Measurements from ENCODE around the gene POMT1.

Gene POMT1

GRCh38 chr9:131557855-131558548 is 55.3 kb downstream of the POMT1 start:
- Histone ChIP-seq H3K27me3 (ENCODE audit: low read length) (no peaks in the 10 kb centered on the region), H3K9me3 (ENCODE audit: insufficient read depth, low read length) (no peaks in the 10 kb centered on the region), H3K36me3 (ENCODE audit: low read length) (no peaks in the 10 kb centered on the region), H3K9ac (ENCODE audit: low read length) (no peak overlapping the region), H3K27ac (ENCODE audit: low read depth, low read length) (no peak overlapping the region), H3K9me2 (replicated peaks; ENCODE audit: insufficient read depth, low read length) (no peaks in the 10 kb centered on the region), H3F3A (ENCODE audit: insufficient read depth) (no peaks in the 10 kb centered on the region), H2AFZ (ENCODE audit: low read depth, low read length, severe bottlenecking) (no peak overlapping the region), H3K79me2 (ENCODE audit: insufficient read depth, low read length) (no peaks in the 10 kb centered on the region), H3K4me2 (ENCODE audit: low read depth, low read length, poor library complexity, severe bottlenecking) (no peak overlapping the region), H3K4me3 (ENCODE audit: insufficient read depth, low read length, poor library complexity, severe bottlenecking) (no peak overlapping the region), H4K20me1 (ENCODE audit: low read depth, low read length) (no peaks in the 10 kb centered on the region)
- TF ChIP-seq EZH2phosphoT487 (conservative IDR thresholded peaks at IDR 0.05; ENCODE audit: low read length) (no peak), CTCF (IDR thresholded peaks at IDR 0.05; ENCODE audit: insufficient read depth, low read length, poor library complexity, severe bottlenecking) (no peak)

- TF ChIP-seq EZH2phosphoT487 (conservative IDR thresholded peaks at IDR 0.05; ENCODE audit: low read length): no peak
- no peak for TF ChIP-seq CTCF (IDR thresholded peaks at IDR 0.05; ENCODE audit: insufficient read depth, low read length, poor library complexity, severe bottlenecking)
- no peaks in the 10 kb centered on the region for H4K20me1 ChIP-seq (ENCODE audit: low read depth, low read length)
- H3K9me2 ChIP-seq (replicated peaks; ENCODE audit: insufficient read depth, low read length): no peaks in the 10 kb centered on the region
- no peaks in the 10 kb centered on the region for H3K9me3 ChIP-seq (ENCODE audit: insufficient read depth, low read length)
- H3K4me2 ChIP-seq (ENCODE audit: low read depth, low read length, poor library complexity, severe bottlenecking): no peak overlapping the region
- no peaks in the 10 kb centered on the region for H3K27me3 ChIP-seq (ENCODE audit: low read length)
- H3F3A ChIP-seq (ENCODE audit: insufficient read depth): no peaks in the 10 kb centered on the region
- no peaks in the 10 kb centered on the region for H3K36me3 ChIP-seq (ENCODE audit: low read length)
- no peak overlapping the region for H3K27ac ChIP-seq (ENCODE audit: low read depth, low read length)
- H2AFZ ChIP-seq (ENCODE audit: low read depth, low read length, severe bottlenecking): no peak overlapping the region
- H3K9ac ChIP-seq (ENCODE audit: low read length): no peak overlapping the region
- H3K4me3 ChIP-seq (ENCODE audit: insufficient read depth, low read length, poor library complexity, severe bottlenecking): no peak overlapping the region
- no peaks in the 10 kb centered on the region for H3K79me2 ChIP-seq (ENCODE audit: insufficient read depth, low read length)
Observed at GRCh38 chr9:131559421-131560000, 56.8 kb downstream of the POMT1 start.

- H2AFZ ChIP-seq (ENCODE audit: low read depth, low read length, severe bottlenecking): no peak overlapping the region
- H3K4me2 ChIP-seq (ENCODE audit: low read depth, low read length, poor library complexity, severe bottlenecking): no peak overlapping the region
- H3K27ac ChIP-seq (ENCODE audit: low read depth, low read length): no peak overlapping the region
- no peaks in the 10 kb centered on the region for H3F3A ChIP-seq (ENCODE audit: insufficient read depth)
- no peaks in the 10 kb centered on the region for H3K9me2 ChIP-seq (replicated peaks; ENCODE audit: insufficient read depth, low read length)
- no peaks in the 10 kb centered on the region for H3K27me3 ChIP-seq (ENCODE audit: low read length)
- no peaks in the 10 kb centered on the region for H4K20me1 ChIP-seq (ENCODE audit: low read depth, low read length)
- no peaks in the 10 kb centered on the region for H3K79me2 ChIP-seq (ENCODE audit: insufficient read depth, low read length)
- TF ChIP-seq CTCF (IDR thresholded peaks at IDR 0.05; ENCODE audit: insufficient read depth, low read length, poor library complexity, severe bottlenecking): no peak
- no peak for TF ChIP-seq EZH2phosphoT487 (conservative IDR thresholded peaks at IDR 0.05; ENCODE audit: low read length)
- H3K9ac ChIP-seq (ENCODE audit: low read length): no peak overlapping the region
- H3K4me3 ChIP-seq (ENCODE audit: insufficient read depth, low read length, poor library complexity, severe bottlenecking): no peak overlapping the region
- H3K36me3 ChIP-seq (ENCODE audit: low read length): no peaks in the 10 kb centered on the region
- no peaks in the 10 kb centered on the region for H3K9me3 ChIP-seq (ENCODE audit: insufficient read depth, low read length)
Observed at GRCh38 chr9:131562032-131562959, 59.6 kb downstream of the POMT1 start.

All from SU-DHL-6 (cell line).